GM12891 (cell line): ENCODE results near the gene FHIT.

Experiments
- PAX5 ChIP-seq: IDR thresholded peaks from 2 replicates; pipeline ENCODE4 v1.6.1; 2011; ENCODE audit warnings: low read length, moderate library complexity, mild to moderate bottlenecking; ENCODE audit not compliant: insufficient read depth, severe bottlenecking
- POLR2A ChIP-seq: IDR thresholded peaks from 2 replicates; pipeline ENCODE4 v1.6.1; 2011; ENCODE audit warnings: low read depth, low read length, control low read depth
- POLR2AphosphoS5 ChIP-seq: IDR thresholded peaks from 2 replicates; pipeline ENCODE4 v1.6.1; 2011; ENCODE audit warnings: low read depth, low read length, control low read depth
- POU2F2 ChIP-seq: IDR thresholded peaks from 2 replicates; pipeline ENCODE4 v1.6.1; 2011; ENCODE audit warnings: low read depth, mild to moderate bottlenecking, control low read depth, low read length, moderate library complexity
- SPI1 ChIP-seq: IDR thresholded peaks from 2 replicates; pipeline ENCODE4 v1.6.1; 2011; ENCODE audit warnings: low read depth, low read length, control low read depth
- TAF1 ChIP-seq: IDR thresholded peaks from 2 replicates; pipeline ENCODE4 v1.6.1; 2011; ENCODE audit warnings: low read depth, low read length, control low read depth

GRCh38 chr3:59831394-59831793 is 1419.9 kb downstream of the FHIT start:
- TF ChIP-seq POLR2A (no peak), POLR2AphosphoS5 (no peak), TAF1 (no peak), SPI1 (no peak), PAX5 (no peak), POU2F2 (no peak)
